ENCODE results near the gene PLEKHG7. TPM values are rescaled to one million over a fixed set of nuclear protein-coding genes. Genes with fewer than 3 reads are reported as not detected.
"Not testable (repeated sequence)": the region's sequence is repeated elsewhere in the genome, so short reads cannot be mapped to it uniquely, and the experiment has no call there.

Gene PLEKHG7
- total and polyA plus RNA-seq, 5 donors = not detected

GRCh38 chr12:92778525-92778924 lies 75.7 kb downstream of the PLEKHG7 start:
- no peak for DNase-seq
- Histone ChIP-seq H3K4me1 (ENCODE audit: control insufficient read depth, insufficient read depth, low read length) (no peaks in the 10 kb centered on the region), H3K27me3 (ENCODE audit: control insufficient read depth, insufficient read depth) (no peaks in the 10 kb centered on the region), H3K27ac (ENCODE audit: low read length) (no peak overlapping the region), H3K4me3 (ENCODE audit: low read length) (no peak overlapping the region), H3K9me3 (ENCODE audit: control insufficient read depth, low read length) (no peaks in the 10 kb centered on the region)
- ATAC-seq = no peak
- intact Hi-C loops (cut with DNase I) = no loop called here
- 46% methylated on average over 3 of the region's 3 CpGs for WGBS

GRCh38 chr12:92779902-92780301 lies 77.1 kb downstream of the PLEKHG7 start:
- WGBS = 76% methylated on average over 1 of the region's 1 CpG
- H3K4me3 ChIP-seq (ENCODE audit: low read length) = no peak overlapping the region
- H3K9me3 ChIP-seq (ENCODE audit: control insufficient read depth, low read length) = no peaks in the 10 kb centered on the region
- ATAC-seq (no peak), DNase-seq (no peak)
- intact Hi-C loops (cut with DNase I) = loop anchor here in 2 of 4 donors (10.0 kb wide), 2 partner anchors 145 to 635 kb away; partner anchors contain the start of gene EEA1 (in 1 of the 2)
- no peak overlapping the region for H3K27ac ChIP-seq (ENCODE audit: low read length)
- no peaks in the 10 kb centered on the region for H3K27me3 ChIP-seq (ENCODE audit: control insufficient read depth, insufficient read depth)
- H3K4me1 ChIP-seq (ENCODE audit: control insufficient read depth, insufficient read depth, low read length) = peaks cover 1% of the 10 kb centered on the region

- no peaks in the 10 kb centered on the region for H3K9me3 ChIP-seq (ENCODE audit: control insufficient read depth, low read length)
- H3K27ac ChIP-seq (ENCODE audit: low read length) = no peak overlapping the region
- H3K4me3 ChIP-seq (ENCODE audit: low read length) = no peak overlapping the region
- no peak for ATAC-seq
- no peak for DNase-seq
- intact Hi-C loops (cut with DNase I) = loop anchor here in 2 of 4 donors (10.0 kb wide), 2 partner anchors 140 to 630 kb away; partner anchors contain the start of gene EEA1 (in 1 of the 2)
- 48% methylated on average over 1 of the region's 1 CpG for WGBS
- peaks cover 3% of the 10 kb centered on the region for H3K4me1 ChIP-seq (ENCODE audit: control insufficient read depth, insufficient read depth, low read length)
- no peaks in the 10 kb centered on the region for H3K27me3 ChIP-seq (ENCODE audit: control insufficient read depth, insufficient read depth)
Observed at GRCh38 chr12:92784356-92784755, 81.6 kb downstream of the PLEKHG7 start.

- Histone ChIP-seq H3K27ac (ENCODE audit: low read length) (no peak overlapping the region), H3K27me3 (ENCODE audit: control insufficient read depth, insufficient read depth) (no peaks in the 10 kb centered on the region), H3K4me1 (ENCODE audit: control insufficient read depth, insufficient read depth, low read length) (peaks cover 3% of the 10 kb centered on the region), H3K9me3 (ENCODE audit: control insufficient read depth, low read length) (no peaks in the 10 kb centered on the region), H3K4me3 (ENCODE audit: low read length) (no peak overlapping the region)
- WGBS = 68% methylated on average over 1 of the region's 1 CpG
- ATAC-seq (peak; percentile 90 to 92), DNase-seq (no peak)
- intact Hi-C loops (cut with DNase I) = loop anchor here in 2 of 4 donors (10.0 kb wide), 2 partner anchors 140 to 630 kb away; partner anchors contain the start of gene EEA1 (in 1 of the 2)
Observed at GRCh38 chr12:92784797-92785562, 82.2 kb downstream of the PLEKHG7 start.

- no peak for ATAC-seq
Observed at GRCh38 chr12:92785563-92785950, 82.8 kb downstream of the PLEKHG7 start.

GRCh38 chr12:92786045-92786444 lies 83.3 kb downstream of the PLEKHG7 start:
- DNase-seq = no peak
- peak in 1 of 2 donors; percentile 64 for ATAC-seq
- Histone ChIP-seq H3K9me3 (ENCODE audit: control insufficient read depth, low read length) (no peaks in the 10 kb centered on the region), H3K4me3 (ENCODE audit: low read length) (no peak overlapping the region), H3K27me3 (ENCODE audit: control insufficient read depth, insufficient read depth) (no peaks in the 10 kb centered on the region), H3K4me1 (ENCODE audit: control insufficient read depth, insufficient read depth, low read length) (peaks cover 3% of the 10 kb centered on the region), H3K27ac (ENCODE audit: low read length) (no peak overlapping the region)
- intact Hi-C loops (cut with DNase I) = loop anchor here in 2 of 4 donors (10.0 kb wide), 2 partner anchors 139 to 629 kb away; partner anchors contain the start of gene EEA1 (in 1 of the 2)
- WGBS = 83% methylated on average over 1 of the region's 1 CpG

More at GRCh38 chr12:92785563-92785950, 82.8 kb downstream of the PLEKHG7 start:
- Histone ChIP-seq H3K4me1 (ENCODE audit: control insufficient read depth, insufficient read depth, low read length) (peaks cover 3% of the 10 kb centered on the region), H3K27me3 (ENCODE audit: control insufficient read depth, insufficient read depth) (no peaks in the 10 kb centered on the region), H3K27ac (ENCODE audit: low read length) (no peak overlapping the region), H3K4me3 (ENCODE audit: low read length) (no peak overlapping the region), H3K9me3 (ENCODE audit: control insufficient read depth, low read length) (no peaks in the 10 kb centered on the region)
- intact Hi-C loops (cut with DNase I) = loop anchor here in 2 of 4 donors (10.0 kb wide), 2 partner anchors 139 to 629 kb away; partner anchors contain the start of gene EEA1 (in 1 of the 2)
- WGBS = 94% methylated on average over 1 of the region's 1 CpG
- DNase-seq = no peak

- H3K27ac ChIP-seq (ENCODE audit: low read length); DNase-seq; H3K4me1 ChIP-seq (ENCODE audit: control insufficient read depth, insufficient read depth, low read length); H3K9me3 ChIP-seq (ENCODE audit: control insufficient read depth, low read length); ATAC-seq; intact Hi-C loops (cut with DNase I); H3K27me3 ChIP-seq (ENCODE audit: control insufficient read depth, insufficient read depth); H3K4me3 ChIP-seq (ENCODE audit: low read length): not testable (repeated sequence)
- 96% methylated on average over 5 of the region's 5 CpGs for WGBS
Observed at GRCh38 chr12:92794356-92794755, 91.6 kb downstream of the PLEKHG7 start.

GRCh38 chr12:92794814-92795213 lies 92.0 kb downstream of the PLEKHG7 start:
- DNase-seq (no peak), ATAC-seq (no peak)
- H3K27me3 ChIP-seq (ENCODE audit: control insufficient read depth, insufficient read depth) = no peaks in the 10 kb centered on the region
- no peaks in the 10 kb centered on the region for H3K4me1 ChIP-seq (ENCODE audit: control insufficient read depth, insufficient read depth, low read length)
- H3K27ac ChIP-seq (ENCODE audit: low read length) = no peak overlapping the region
- H3K9me3 ChIP-seq (ENCODE audit: control insufficient read depth, low read length) = no peaks in the 10 kb centered on the region
- no peak overlapping the region for H3K4me3 ChIP-seq (ENCODE audit: low read length)
- intact Hi-C loops (cut with DNase I) = no loop called here

- intact Hi-C loops (cut with DNase I) = no loop called here
- Histone ChIP-seq H3K27me3 (ENCODE audit: control insufficient read depth, insufficient read depth) (no peaks in the 10 kb centered on the region), H3K4me3 (ENCODE audit: low read length) (no peak overlapping the region), H3K27ac (ENCODE audit: low read length) (no peak overlapping the region), H3K9me3 (ENCODE audit: control insufficient read depth, low read length) (no peaks in the 10 kb centered on the region), H3K4me1 (ENCODE audit: control insufficient read depth, insufficient read depth, low read length) (no peaks in the 10 kb centered on the region)
- no peak for DNase-seq
- ATAC-seq = no peak
Observed at GRCh38 chr12:92796650-92797049, 93.9 kb downstream of the PLEKHG7 start.

- intact Hi-C loops (cut with DNase I) = no loop called here
- Histone ChIP-seq H3K9me3 (ENCODE audit: control insufficient read depth, low read length) (no peaks in the 10 kb centered on the region), H3K27me3 (ENCODE audit: control insufficient read depth, insufficient read depth) (no peaks in the 10 kb centered on the region), H3K27ac (ENCODE audit: low read length) (no peak overlapping the region), H3K4me3 (ENCODE audit: low read length) (no peak overlapping the region), H3K4me1 (ENCODE audit: control insufficient read depth, insufficient read depth, low read length) (no peaks in the 10 kb centered on the region)
- ATAC-seq = no peak
- WGBS = 82% methylated on average over 3 of the region's 3 CpGs
- no peak for DNase-seq
Observed at GRCh38 chr12:92802906-92803305, 100.1 kb downstream of the PLEKHG7 start.

GRCh38 chr12:92803903-92804302 lies 101.1 kb downstream of the PLEKHG7 start:
- peak in 1 of 2 donors; percentile 62 for ATAC-seq
- H3K27ac ChIP-seq (ENCODE audit: low read length) = no peak overlapping the region

More at GRCh38 chr12:92803903-92804302, 101.1 kb downstream of the PLEKHG7 start:
- H3K9me3 ChIP-seq (ENCODE audit: control insufficient read depth, low read length) = no peaks in the 10 kb centered on the region
- no peaks in the 10 kb centered on the region for H3K27me3 ChIP-seq (ENCODE audit: control insufficient read depth, insufficient read depth)
- H3K4me1 ChIP-seq (ENCODE audit: control insufficient read depth, insufficient read depth, low read length) = no peaks in the 10 kb centered on the region
- WGBS = 92% methylated on average over 1 of the region's 1 CpG
- intact Hi-C loops (cut with DNase I) = no loop called here
- no peak overlapping the region for H3K4me3 ChIP-seq (ENCODE audit: low read length)
- no peak for DNase-seq

Data from right cardiac atrium (tissue), 5 donors.